SIG-M5 treated with dmso at 0.1 percent for 504 hours (cell line): Measurements from ENCODE around the gene TACC3.
A peak's percentile ranks its signal among the peaks of the same experiment; 100 is the strongest.

ENCODE experiments used
- DNase-seq: peaks from one replicate; lab custom pipeline; 2025; ENCODE audit not compliant: unreplicated experiment; lab: John Stamatoyannopoulos, UW

Gene TACC3

GRCh38 chr4:1721666-1722550 is 587 bp downstream of the TACC3 start:
- no peak for DNase-seq

DNA sequence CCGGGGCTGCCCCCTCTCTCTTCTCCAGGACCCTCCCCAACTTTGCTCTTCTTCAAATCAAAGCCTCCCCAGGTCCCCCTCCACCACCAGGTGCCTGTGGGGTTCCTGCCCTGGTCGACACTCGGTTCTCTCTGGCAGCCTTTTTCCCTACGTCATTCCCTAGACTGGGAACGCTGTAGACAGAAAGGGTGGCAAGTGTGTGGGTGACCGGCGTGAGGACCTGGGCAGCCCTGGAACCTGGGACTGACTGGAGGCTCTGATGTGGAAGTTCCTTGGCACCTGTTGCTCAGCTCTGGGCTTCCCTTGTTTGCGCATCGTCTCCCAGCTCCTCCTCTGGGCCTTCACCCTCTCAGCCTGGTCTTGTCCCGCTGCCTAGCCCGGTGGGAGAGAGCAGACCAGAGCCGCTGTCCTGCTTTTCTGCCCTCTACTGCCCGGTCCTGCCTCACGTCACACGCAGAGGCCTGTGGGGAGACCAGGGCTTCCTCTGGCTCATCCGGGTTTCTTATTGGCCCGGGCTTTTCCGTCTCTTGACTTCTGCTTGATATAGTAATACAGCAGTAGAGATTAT is 1.3 kb downstream of the TACC3 start:
- no peak for DNase-seq

DNA sequence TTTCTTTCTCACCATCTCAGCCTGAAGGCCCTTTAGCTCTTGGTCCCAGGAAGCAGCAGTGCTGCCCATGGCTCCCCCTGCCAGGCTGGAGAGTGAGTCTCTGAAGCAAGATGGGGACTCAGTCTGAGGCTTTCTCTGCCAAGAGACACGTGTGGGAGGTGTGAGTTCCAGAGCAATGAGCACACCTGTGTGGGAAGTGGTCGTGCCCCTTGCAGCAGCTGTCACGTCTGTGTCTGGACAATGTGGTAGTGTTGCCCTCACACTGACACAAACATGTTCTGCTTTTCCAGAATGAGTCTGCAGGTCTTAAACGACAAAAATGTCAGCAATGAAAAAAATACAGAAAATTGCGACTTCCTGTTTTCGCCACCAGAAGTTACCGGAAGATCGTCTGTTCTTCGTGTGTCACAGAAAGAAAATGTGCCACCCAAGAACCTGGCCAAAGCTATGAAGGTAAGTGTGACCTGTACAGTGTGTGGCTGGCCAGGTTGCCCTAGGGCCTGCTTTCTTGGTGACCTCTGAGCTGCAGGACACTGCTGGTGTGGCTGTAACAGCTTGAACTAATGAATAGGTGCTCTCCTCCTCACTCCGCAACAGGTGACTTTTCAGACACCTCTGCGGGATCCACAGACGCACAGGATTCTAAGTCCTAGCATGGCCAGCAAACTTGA is 1.9 kb downstream of the TACC3 start:
- peak; percentile 71 for DNase-seq

GRCh38 chr4:1725521-1725920 is 4.2 kb downstream of the TACC3 start:
- DNase-seq = no peak

GRCh38 chr4:1726146-1726934 is 5.0 kb downstream of the TACC3 start:
- DNase-seq = peak; percentile 68

DNA sequence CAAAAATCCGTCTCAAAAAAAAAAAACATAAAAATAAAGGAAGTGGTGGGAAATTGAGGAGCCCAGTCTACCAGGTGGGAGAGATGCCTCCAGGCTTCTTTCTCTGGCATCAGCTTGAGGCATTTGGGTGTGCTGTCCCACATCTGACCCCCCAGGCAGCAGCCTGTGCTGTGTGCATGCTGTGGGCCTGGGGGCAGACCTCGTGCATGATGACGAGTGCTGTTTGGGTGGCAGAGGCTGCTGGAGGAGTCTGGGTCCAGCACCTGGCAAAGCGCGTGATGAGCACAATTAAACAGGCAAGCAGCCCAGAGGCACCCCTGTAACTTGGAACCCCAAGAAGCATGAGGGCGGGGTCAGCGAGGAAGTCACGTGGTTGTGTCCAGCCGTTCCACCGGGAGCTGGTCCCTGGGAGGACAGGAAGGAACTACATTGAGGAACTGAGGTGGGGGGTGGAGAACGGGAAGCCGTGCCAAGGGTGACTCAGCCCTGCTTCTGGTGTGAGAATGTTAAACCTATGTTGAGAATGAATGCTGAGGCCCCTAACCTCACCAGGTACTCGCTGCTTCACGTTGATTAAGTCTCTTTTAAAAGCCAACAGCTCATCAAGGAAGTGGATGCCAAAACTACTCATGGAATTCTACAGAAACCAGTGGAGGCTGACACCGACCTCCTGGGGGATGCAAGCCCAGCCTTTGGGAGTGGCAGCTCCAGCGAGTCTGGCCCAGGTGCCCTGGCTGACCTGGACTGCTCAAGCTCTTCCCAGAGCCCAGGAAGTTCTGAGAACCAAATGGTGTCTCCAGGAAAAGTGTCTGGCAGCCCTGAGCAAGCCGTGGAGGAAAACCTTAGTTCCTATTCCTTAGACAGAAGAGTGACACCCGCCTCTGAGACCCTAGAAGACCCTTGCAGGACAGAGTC is 6.1 kb downstream of the TACC3 start:
- DNase-seq = peak; percentile 46

- no peak for DNase-seq
Measured at GRCh38 chr4:1728061-1728980, 7.0 kb downstream of the TACC3 start.

DNA sequence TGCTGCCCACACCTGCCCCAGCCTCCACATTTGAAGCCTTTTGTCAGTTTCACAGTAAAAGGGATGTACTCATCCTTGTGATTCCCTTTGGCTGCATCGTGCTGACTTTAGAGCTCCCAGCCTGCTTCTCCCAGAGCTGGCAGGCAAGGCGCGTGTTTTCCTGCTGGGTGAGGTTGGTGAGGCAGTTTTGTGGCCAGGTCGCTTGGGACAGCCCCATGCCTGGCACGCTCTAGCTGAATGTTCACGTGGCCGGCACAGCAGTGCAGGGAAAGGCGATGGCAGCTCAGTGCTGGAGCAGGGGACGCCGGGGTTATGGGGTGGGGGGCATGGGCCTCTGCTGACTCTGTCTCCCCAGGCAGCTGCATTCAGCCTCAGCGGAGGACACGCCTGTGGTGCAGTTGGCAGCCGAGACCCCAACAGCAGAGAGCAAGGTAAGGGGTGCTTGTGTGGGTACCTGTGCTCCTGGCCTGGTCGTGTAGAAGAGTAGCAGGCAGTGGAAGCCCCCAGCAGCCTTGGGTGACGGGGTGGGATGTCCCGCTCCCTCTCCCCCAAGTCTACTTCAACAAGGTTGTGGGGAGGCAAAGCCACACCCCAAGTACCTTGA is 9.3 kb downstream of the TACC3 start:
- DNase-seq = no peak

DNA sequence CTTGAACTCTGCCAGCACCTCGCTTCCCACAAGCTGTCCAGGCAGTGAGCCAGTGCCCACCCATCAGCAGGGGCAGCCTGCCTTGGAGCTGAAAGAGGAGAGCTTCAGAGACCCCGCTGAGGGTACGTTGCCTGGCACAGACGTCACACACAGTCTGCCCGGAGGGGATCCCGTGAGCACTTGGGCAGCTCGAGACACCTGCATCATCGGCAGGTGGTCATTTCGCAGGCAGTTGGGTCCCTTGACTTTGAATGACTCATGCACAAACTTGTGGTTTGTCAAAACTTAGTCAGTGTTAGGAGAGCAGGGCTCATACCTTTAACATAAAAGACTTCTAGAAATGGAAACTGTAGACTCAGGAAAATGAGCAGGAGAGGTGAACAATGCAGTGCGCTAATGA is 9.9 kb downstream of the TACC3 start:
- no peak for DNase-seq

DNA sequence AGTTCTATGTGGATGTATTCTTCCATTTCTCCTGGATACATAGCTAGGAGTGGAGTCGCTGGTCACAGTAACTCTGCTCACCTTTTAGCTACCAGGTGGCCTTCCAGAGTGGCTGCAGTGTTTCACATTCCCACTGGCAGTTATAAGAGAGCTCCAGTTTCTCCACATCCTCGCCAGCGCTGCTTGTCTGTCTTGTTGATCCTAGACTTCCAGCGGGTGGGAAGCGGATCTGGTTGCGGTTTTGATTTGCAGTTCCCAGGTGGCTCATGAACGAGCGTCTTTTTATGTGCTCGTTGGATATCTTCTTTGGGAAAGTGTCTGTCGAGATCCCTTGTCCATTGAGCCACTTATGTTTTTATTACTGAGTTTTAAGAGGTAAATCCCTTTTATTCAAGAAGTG is 11.6 kb downstream of the TACC3 start:
- DNase-seq = no peak

DNA sequence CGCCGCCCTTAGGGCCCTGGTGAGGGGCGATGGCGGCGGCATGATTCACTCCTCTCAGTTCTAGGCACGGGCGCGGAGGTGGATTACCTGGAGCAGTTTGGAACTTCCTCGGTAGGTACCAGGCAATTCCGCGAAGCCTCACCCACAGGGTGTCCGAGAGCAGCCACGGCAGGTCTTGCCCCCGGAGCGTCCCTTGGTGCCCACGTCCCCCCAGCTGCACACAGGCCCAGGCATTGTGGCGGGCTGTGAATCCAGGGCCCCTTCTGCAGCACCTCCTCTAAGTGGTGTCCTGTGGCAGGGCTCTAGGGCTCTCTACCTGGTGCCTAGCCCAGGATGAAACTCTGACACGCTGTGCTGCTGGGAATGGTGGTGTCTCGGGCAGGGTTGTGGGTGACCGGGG is 13.9 kb downstream of the TACC3 start:
- no peak for DNase-seq

- no peak for DNase-seq
Measured at GRCh38 chr4:1736812-1737211, 15.5 kb downstream of the TACC3 start.

- DNase-seq = no peak
Measured at GRCh38 chr4:1737666-1738065, 16.3 kb downstream of the TACC3 start.

DNA sequence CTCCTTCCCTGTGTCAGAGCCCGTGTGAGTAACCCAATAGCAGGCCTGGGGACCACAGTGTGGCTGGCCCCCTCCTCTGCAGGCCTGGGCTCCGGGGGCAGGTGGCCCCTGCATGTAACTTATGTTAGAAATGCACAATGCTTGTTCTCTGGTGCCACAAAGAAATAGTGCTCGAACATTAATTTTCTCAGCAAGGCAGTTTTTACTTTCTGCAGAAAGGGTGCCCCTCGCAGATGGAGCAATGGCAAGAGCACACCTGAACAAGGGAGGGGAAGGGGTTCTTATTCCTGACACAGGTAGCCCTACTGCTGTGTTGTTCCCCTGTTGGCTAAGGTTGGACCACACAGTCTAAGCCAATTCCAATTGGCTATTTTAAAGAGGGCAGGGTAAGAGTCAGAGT is 17.1 kb downstream of the TACC3 start:
- no peak for DNase-seq

- no peak for DNase-seq
Measured at GRCh38 chr4:1739358-1739757, 18.0 kb downstream of the TACC3 start.

- DNase-seq = no peak
Measured at GRCh38 chr4:1740021-1740545, 18.8 kb downstream of the TACC3 start.

DNA sequence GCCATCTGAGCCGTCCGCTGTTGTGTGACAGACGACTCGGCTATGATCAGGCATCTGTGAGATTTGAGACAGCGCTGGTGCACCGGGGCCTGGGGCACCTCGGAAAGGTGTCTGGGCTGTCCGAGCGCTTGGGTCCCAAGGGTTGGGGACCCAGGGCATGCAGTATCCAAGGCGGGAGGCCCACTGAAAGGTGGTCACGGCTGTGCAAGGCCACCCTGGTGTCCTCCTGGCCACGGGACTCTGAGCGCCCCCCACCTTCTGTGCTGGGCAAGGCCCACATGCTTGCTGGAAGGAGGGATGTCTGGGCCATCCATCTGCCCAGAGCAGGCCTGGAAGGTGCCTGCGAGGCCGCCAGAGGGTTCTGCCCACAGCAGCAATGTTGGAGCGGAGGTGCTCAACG is 19.9 kb downstream of the TACC3 start:
- no peak for DNase-seq

DNA sequence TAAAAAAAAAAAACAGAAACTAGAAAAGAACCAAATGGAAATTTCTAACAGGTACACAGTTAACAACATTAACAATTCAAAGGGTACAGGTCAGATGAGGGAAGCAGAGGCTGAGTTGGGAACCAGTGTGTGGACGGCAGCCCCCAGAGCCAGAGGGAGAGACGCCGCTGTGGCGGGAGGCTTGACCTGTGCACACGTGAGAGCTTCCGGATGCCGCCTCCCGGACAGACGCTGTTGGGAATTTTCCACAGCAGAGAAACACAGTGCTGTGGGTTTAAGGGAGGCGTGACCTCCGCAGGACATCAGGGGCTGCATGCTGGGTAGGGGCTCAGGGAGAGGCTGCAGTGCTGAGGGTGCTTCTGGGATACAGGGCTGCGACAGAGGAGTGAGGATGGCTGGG is 22.2 kb downstream of the TACC3 start:
- no peak for DNase-seq

GRCh38 chr4:1743975-1744374 is 22.7 kb downstream of the TACC3 start:
- no peak for DNase-seq
